GM18508 (cell line): Measurements from ENCODE around the gene EPB42.
"Not testable (repeated sequence)": the region's sequence is repeated elsewhere in the genome, so short reads cannot be mapped to it uniquely, and the experiment has no call there.

Source experiments
- ATAC-seq: cut with Tn5 transposase; IDR thresholded peaks from one replicate; pipeline ENCODE4 v1.9.1; 2021; ENCODE audit warnings: moderate number of reproducible peaks; ENCODE audit not compliant: insufficient read depth, unreplicated experiment

Gene EPB42

DNA sequence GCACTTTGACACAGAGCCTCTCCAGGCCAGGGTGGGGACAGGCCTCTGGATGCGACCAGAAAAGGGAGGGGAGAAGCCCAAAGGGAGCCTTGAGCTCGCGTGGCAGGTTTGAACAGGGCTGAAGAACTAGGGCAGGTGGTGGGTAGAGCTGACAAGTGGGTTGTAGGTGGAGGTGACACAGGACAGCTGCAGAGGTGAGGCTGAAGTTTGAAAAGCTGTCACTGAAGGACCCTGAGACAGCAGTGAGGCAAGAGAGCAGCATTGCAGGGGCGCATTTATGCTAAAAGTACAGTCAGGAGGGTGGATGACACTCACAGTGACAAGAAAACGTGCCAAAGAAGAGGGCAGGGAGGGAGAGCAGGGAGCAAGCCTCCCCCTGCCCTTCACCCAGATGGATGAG is 21.8 kb upstream of the EPB42 start:
- ATAC-seq, result no peak

DNA sequence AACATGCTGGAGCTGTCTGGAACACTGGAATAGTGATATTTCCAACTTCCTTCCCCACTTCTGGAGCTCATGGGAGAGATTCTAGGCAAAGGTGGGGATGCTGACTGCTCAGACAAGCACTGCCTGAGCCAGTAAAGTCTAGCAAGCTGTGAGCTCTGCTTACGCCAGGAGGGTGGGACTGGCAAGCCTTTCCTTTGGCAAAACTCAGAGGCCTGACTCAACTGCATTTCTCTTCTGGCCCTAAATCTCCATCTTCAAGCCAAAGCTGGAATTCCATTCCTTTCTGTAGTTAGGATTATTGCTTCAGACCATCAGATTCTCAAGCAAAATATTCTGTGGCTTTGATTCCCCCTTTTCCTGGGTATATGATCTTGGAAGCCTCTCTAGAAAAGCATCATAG is 20.3 kb upstream of the EPB42 start:
- ATAC-seq, result no peak

DNA sequence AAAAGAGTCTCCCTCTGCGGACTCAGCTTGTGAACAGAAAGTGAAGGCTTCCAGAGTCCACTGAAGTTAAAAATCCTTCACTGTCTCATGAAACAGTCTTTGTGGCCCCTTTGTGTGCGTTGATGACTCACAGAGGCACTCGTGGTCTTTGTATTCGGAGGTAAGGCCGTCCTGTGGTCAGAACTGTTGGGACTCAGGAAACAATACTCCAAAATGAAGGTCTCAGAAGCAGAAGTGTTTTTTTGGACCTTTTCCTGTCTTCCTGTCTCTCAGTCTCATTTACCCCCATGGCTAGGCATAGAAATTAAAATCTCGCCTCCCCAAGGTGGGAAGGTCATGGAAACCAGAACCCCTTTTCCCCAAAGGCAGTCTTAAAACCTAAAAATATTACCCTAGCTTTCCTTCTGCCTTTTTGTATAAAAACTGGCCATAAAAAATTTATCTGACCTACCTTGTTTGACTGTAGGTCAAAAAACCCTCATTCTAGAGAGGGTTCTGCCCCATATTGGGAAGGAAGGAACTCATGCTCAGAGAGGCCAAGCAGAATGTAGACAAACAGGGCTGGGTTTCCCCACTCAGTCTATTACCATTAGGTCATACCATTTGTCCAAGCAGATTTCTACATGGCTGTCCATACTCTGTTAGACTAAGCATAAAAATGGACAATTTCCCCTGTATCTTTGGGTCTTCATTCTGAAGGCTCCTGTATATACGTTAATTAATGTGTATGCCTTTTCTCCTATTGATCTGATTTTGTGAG is 19.1 kb upstream of the EPB42 start:
- no peak for ATAC-seq

DNA sequence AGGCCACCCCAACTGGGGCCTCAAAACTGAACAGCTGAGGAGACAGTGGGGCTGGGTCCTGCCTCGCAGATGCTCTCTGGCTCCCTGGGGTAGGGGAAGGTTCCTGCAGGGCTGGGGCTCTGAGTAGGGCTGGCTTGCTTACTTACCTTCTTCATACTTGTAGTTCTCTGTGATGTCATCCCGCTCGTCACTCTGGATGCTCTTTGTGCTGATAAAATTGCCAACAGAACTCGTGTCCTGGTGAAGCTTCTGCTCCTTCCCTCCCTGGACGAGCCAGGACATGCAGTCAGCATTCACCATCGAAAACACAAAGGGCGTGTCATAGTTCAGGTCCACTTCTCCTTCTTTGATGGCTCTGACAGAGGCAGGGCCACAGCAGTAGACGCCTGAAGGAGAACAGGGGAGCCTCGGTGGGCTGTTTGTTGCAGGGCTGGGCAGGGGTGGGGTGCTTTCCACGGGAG is 17.9 kb upstream of the EPB42 start:
- no peak for ATAC-seq

DNA sequence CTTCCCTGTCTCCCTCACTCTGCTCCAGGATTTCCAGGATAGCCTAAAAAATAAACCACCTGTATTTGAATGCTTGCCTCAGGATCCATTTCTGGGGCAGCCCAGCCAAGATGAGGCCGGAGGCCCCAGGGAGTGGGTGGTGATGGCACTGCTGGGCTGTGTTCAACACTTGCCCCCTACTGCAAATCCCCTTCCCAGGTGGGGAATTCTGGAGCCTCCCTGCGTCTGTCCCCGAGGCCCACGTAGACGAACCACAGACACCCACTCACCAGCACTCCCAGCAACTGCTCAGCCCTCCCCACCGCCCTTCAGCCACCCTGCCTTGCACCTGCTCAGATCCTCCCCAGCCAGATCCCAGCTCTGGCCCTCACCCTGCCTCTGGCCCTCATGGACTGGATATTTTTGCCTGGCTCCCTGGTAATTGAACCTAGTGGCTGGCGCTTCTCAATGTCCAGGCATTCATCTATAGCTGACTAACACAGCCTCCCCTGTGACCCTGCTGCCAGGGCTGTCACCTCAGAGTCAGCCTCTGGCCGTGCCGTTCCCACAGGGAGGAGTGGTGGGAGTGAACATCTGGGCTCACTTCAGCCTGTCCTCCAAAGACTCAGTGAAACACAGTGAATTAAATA is 17.1 kb upstream of the EPB42 start:
- ATAC-seq, result no peak

DNA sequence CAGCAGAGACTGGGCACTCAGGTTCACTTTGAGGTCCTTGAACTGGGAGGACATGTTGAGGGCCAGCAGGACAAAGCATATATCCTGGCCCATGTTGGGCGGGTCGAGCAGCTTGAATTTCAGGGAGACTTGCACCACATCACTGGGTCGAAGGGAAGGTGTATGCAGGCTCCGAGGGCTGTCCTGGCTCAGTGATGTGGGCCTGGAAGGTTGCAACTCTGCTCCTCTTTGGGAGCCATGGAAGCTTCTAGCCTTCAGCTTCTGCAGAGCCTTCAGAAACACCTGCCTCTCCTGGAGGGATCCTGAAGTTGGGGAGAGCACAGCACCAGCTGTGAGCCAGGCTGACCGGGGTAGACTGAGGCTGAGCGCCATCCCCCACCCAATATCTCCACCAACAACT is 14.7 kb upstream of the EPB42 start:
- no peak for ATAC-seq

DNA sequence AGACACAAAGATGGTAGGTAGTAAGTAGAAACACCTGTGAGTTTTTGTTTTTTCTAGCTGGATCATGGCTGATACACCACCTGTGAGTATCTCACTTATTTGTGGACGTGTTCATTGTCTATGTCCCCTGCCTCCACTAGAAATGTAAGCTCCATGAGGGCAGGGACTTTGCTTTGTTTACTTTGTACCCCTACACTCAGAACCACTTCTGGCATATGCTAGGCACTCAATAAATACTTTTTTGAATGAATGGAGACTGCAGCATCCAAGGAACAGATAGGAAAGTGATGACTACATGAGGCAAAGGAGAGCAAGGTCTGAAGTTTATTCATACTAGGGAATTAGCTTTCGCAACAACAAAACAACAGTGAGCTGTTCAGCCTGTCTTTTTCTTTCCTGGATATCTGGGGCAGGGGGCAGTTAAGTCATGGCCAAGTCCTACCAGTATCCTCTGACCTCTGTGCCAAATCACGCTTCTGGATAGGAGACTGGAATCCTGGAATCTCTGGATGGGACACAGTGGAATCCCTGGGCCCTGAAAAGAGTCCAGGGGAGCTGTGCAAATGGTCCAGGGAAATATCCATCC is 11.6 kb upstream of the EPB42 start:
- ATAC-seq, result no peak

DNA sequence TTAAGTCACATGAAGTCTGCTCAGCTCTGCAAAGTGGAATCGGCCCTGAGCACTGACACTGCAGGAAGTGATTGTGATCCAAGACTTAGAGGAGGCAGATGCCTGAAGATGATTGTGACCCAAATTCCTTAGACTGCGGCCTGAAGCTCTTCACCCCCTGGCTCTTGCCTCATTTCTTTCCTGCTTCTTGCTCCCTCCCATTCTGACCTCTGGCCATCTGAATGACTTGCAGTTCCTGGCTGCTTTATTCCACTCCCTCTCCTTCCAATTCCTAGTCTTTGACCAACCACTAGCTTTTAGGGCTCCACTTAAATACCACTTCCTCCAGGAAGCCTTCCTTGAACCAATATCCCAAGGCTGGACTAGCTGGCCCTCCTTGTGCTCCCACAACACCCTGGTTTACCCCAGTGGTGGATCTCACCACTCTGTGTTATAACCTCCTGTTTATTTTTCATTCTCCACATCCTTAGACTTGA is 9.9 kb upstream of the EPB42 start:
- no peak for ATAC-seq

DNA sequence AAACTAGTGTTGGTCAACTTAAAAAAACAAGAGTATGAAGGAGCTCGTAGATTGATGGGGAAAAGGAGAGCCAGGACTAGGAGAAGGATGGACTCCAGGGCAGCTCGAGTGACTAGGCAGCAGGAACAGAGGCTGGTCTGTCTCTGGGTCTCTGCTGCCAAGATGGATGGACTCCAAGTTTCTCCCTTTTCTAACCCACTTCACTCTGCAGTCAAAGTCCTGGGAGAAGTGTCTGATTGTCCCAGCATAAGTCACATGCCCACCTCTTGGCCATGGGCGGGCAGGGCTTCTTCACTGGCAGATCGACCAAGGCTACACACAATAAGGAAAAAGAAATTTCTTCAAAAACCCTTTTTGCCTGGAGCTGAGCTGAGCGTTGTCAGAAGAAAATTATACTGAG is 9.2 kb upstream of the EPB42 start:
- no peak for ATAC-seq

DNA sequence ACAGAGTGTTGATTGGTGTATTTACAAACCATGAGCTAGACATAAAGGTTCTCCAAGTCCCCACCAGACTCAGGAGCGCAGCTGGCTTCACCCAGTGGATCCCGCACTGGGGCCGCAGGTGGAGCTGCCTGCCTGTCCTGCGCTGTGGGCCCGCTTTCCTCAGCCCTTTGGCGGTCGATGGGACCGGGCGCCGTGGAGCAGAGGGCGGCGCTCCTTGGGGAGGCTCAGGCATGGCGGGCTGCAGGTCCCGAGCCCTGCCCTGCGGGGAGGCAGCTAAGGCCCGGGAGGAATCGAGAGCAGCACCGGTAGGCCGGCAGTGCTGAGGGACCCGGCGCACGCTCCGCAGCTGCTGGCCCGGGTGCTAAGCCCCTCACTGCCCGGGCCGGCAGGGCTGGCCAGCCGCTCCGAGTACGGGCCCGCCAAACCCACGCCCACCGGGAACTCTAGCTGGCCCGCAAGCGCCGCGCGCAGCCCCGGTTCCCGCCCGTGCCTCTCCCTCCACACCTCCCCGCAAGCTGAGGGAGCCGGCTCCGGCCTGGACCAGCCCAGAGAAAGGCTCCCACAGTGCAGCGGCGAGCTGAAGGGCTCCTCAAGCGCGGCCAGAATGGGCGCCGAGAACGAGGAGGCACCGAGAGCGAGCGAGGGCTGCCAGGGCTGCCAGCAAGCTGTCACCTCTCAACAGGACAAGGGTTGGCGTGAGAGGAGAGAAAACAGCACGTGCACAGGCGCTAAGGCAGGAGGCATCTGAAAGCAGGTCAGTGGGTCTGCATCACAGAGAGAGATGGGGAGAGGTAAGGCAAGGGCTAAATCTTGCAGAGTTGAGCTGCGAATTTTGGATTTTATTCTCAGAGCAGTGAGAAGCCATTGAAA is 5.9 kb upstream of the EPB42 start:
- ATAC-seq, result no peak

DNA sequence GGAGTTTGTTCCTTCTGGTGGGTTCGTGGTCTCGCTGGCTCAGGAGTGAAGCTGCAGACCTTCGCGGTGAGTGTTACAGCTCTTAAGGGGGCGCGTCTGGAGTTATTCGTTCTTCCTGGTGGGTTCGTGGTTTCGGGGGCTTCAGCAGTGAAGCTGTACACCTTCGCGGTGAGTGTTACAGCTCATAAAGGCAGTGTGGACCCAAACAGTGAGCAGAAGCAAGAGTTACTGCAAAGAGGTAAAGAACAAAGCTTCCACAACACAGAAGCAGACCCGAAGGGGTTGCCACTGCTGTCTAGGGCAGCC is 5.1 kb upstream of the EPB42 start:
- not testable (repeated sequence) for ATAC-seq

DNA sequence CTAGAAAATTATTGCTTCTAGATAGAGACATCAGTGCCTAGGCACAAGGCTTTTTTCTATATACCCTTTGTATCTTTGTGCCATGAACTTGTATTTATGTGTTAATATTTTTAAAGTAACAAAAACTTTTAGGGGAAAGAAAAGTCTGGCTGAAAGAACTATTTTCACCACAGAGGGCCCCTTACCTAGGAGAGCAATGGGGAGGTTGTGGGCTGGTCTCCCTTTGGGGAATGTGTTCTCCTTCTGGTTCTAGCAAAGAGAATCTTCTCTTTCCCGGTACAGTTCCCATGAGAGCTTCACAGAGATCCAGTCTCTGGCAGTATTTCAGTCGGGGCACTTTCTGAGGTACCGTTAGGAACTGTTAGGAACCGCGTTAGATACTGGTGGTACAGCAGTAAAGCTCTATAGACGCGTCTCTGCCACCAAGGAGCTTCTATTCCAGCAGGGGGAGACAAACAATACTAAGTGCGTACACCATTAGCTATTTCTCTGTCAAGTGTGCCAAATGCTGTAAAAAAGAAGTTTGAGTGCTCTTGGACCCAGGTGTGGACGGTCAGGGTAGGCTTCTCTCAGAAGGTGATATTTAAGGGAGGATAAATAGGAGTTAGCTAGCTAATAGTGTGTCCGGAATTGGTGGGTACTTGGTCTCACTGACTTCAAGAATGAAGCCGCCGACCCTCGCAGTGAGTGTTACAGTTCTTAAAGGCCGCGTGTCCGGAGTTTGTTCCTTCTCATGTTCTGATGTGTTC is 4.6 kb upstream of the EPB42 start:
- peak; percentile 40 for ATAC-seq

DNA sequence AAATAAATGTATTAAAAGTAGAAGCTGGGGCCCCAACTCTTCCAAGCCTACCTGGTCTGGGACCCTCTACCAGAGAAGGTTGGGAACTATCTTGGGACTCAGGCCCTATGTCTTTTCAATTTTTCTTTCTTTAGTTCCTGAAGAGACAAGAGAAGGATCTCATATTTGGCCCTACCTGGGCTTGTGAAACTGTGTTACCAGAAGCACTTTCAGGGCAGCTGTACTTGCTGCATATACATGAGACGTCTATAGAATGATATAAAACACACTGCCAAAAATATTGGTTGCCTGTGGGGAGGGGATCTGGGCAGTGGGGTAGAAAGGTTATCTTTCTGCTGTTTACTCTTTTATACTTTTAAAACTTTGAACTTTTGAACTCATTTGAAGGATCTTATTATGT is 604 bp upstream of the EPB42 start:
- ATAC-seq, result no peak

DNA sequence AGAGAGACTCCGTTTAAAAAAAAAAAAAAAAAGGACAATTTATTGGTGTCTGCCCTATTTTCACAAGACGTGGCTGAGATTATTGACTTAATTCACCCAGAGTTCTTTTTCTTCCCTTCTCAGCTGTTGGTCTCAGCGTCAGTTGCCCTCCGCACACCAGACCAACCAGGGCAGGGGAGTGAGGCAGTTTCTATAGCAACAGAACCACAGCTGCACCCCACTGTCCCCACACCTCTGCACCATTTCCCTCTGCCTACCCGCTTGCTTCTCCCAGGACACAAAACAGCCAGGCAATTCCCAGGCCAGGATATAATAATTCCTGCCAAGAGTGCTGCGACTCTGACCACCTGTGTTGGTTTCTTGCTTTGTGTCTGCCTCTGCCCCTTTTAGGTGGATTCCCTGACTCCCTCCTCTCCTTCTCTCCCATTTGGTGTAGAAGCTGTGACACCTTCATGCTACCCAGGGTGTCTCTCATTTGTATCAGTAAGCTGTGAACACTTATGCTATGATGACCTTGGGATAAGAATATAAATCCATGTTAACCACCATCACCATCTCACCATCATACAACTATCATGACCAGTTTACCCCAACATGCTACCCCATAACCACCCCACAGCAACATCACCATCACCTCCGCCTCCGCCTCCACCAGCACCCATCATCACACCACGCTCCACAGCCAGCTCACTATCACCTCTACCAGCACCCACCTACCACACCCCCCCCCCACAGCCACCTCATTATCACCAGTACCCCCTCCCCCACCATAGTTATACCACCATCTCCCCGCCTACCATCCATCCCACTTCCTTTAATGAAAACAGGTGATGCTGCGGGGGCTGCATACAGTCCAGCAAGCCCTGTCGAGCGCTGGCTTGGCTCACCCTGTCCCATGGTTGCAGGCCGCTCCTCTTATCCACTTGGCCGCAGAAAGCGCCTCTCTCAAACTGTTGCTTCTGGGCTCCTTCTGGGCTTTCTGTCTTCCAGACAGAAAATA is 589 bp downstream of the EPB42 start:
- ATAC-seq, result no peak

DNA sequence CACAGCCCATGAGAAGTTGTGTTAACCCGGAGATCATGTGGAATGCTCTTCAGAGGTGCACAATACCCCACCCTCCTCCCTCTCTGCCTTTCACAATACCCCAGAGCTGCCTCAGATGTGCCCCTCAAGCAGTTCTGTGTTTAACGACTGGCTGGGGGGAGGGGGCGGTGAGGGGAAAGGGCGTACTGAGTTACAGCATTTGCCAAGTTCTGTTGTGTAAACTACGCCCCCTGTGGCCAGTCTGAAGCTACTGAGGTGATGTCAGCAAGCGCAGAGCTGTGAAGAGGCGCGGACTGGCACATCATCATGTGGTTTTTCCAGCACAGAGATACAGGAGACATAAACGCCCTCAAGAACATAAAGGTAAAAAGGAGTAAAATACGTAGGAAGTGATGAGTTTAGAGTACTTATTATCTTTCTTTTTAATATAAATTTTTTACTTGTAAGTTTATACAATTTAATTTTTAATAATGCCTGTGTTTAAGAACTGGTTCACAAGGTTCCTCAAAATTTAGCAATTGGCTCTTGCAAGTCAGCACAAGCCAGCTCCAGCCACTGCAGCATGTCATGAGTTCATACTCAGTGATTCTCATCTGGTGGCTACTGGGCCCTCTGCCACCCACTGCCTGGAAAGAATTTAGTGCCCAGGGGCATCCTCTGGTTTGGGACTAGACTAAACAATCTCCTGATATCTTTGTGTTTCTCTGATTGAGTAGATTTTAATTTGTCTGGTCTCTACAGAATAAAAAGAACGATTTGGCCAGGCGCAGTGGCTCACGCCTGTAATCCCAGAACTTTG is 1.7 kb downstream of the EPB42 start:
- ATAC-seq, result no peak

DNA sequence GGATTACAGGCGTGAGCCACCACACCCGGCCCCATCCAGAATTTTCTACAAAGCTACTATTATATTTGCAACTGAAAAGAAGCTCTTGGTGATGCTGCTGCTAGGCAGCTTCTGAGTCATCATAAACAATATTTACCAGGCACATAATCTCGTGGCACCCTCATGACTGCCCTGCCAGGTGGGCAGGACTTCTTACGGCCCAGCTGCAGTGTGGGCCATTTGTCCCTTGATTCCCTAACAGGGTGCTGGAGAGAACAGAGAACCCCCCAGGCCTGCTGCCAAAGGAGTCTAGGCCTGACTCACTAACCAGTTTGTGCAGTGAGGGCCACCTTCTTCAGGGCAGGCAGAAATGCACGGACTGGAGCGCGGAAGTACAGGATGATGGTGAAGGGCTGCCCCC is 4.9 kb downstream of the EPB42 start:
- ATAC-seq, result no peak

DNA sequence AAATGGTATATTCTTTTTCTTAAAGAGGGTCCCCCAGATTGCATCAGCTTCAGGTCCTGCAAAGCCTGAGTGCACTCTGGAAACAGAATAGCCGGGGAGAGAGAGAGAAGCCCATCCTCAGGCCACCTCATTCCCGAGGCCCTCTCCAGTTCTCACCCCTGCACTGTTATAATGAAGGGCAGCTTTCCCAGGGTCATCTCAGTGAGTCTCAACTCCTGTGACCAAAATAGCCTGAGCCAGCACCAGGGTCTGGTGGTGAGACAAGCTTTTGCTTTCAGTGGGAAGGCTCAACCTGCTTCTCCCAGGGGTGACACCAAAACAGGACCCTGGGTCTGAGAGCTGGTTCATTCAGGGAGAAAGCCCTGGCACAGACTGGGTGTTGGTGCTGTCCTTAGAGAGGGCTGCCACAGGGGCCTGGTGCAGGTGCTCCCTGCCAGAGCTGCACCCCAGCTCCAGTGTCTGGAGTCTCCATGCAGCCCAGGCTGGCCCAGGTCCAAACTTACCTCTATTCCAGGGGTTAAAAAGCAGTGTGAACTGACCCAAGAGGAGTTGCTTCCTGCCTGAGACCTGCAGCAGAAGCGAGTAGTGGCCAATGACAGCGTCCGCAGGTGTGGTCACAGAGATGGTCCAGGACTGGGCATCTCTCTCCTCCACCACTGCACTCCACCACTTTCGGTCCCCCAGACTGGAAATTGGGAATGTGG is 6.1 kb downstream of the EPB42 start:
- no peak for ATAC-seq

DNA sequence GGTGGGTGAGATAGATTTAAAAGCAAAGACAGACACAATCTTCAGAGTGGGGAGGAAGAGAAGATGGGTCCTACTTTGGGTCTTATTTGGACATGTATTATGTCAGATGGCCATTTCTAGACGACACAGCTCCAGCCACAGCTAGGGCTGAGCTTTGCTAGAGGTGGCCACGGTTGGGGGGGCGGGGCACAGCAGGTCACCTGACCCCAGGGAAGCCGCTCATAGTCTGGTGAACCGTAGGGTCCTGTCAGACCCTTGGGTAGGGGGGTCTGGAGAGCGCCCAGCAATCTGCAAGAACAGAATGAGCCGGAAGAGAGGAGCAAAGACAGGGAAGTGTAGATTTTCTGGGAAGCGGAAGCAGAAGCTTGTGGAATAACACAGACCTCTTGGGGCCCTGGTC is 6.6 kb downstream of the EPB42 start:
- ATAC-seq, result no peak
